BLaER1 (cell line): ENCODE results near the gene SLC7A1.

Source experiments
- H3K27ac ChIP-seq: shearing (Covaris generic); formaldehyde crosslinking; 2 replicates; pipeline ENCODE4 v1.8.1; 2022
- H3K27me3 ChIP-seq: shearing (Covaris generic); formaldehyde crosslinking; 2 replicates; pipeline ENCODE4 v1.8.1; 2022
- H3K36me3 ChIP-seq: shearing (Covaris generic); formaldehyde crosslinking; 2 replicates; pipeline ENCODE4 v1.8.1; 2022
- H3K4me1 ChIP-seq: shearing (Covaris generic); formaldehyde crosslinking; 2 replicates; pipeline ENCODE4 v1.8.1; 2022
- H3K4me2 ChIP-seq: shearing (Covaris generic); formaldehyde crosslinking; 2 replicates; pipeline ENCODE4 v1.8.1; 2022
- H3K4me3 ChIP-seq: shearing (Covaris generic); formaldehyde crosslinking; 2 replicates; pipeline ENCODE4 v1.8.1; 2022
- H3K9ac ChIP-seq: shearing (Covaris generic); formaldehyde crosslinking; 2 replicates; pipeline ENCODE4 v1.8.1; 2022
- H3K9me3 ChIP-seq: shearing (Covaris generic); formaldehyde crosslinking; 2 replicates; pipeline ENCODE4 v1.8.1; 2022
- H4K20me1 ChIP-seq: shearing (Covaris generic); formaldehyde crosslinking; 2 replicates; pipeline ENCODE4 v1.8.1; 2022
- Cebpa-rat ChIP-seq: shearing (Covaris generic); IDR thresholded peaks from 2 replicates; pipeline ENCODE4 v1.8.1; 2022

Gene SLC7A1

DNA sequence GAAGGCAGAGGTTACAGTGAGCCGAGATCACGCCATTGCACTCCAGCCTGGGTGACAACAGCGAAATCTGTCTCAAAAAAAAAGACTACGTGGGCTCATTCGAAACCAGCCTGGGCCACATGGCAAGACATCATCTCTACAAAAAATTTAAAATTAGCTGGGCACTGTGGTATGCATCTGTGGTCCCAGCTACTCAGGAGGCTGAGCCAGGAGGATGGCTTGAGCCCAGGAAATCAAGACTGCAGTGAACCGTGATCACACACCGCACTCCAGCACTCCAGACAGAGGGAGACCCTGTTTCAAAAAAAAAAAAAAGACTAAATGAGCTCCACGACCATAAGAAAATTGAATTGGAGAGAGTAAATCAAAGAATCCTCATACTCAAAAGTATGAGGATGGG is 53.1 kb downstream of the SLC7A1 start:
- Histone ChIP-seq H3K27me3 (no peaks in the 10 kb centered on the region), H3K4me3 (no peak overlapping the region), H3K9me3 (no peaks in the 10 kb centered on the region), H3K36me3 (peaks cover 88% of the 10 kb centered on the region), H3K9ac (no peak overlapping the region), H4K20me1 (peaks cover 100% of the 10 kb centered on the region), H3K4me2 (no peak overlapping the region), H3K27ac (no peak overlapping the region), H3K4me1 (peaks cover 20% of the 10 kb centered on the region; the same call in 1 of the 2 replicates)
- TF ChIP-seq Cebpa-rat = no peak

DNA sequence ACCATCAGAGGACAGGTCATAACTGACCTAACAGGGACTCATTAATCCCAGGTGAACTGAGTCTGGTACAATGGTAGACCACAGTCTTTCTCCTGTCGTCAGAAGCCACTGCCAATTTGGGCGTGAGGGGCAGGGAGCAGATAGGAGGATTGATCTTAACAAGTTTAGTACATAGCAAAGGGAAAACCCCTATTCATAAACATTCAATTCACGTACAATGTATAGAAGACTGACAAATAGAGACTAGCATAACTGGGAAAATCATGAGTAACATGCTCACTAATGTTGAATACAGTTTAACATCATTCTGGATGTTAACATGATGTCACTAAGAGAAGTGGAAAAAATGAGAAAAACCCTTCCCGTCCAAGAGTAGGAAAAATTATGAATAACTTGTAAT is 54.1 kb downstream of the SLC7A1 start:
- H3K36me3 ChIP-seq = peaks cover 89% of the 10 kb centered on the region
- H3K4me1 ChIP-seq = peaks cover 20% of the 10 kb centered on the region; the same call in 1 of the 2 replicates
- H3K27ac ChIP-seq = no peak overlapping the region
- H3K9ac ChIP-seq = no peak overlapping the region
- TF ChIP-seq Cebpa-rat = no peak
- H3K4me3 ChIP-seq = no peak overlapping the region
- H3K9me3 ChIP-seq = no peaks in the 10 kb centered on the region
- no peaks in the 10 kb centered on the region for H3K27me3 ChIP-seq
- no peak overlapping the region for H3K4me2 ChIP-seq
- H4K20me1 ChIP-seq = peaks cover 100% of the 10 kb centered on the region

DNA sequence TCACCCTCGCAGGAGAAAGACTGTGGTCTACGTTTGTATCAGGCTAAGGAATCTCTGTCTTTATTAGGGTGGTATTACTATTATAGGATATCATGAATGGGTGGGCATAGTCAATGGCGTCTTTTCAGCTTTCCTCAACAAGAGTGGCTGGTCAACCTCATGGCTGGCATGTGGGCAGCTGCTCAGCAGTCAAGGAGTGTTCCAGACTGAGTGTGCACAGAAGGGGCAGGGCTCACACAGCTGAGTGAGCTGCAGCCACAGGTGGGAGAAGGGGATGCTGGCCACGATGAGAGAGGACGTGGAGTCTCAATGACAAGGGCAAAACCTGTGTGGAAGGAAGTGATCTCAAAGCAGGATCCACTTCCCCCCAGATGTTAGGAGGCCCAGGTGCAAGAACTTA is 54.7 kb downstream of the SLC7A1 start:
- H3K9me3 ChIP-seq = no peaks in the 10 kb centered on the region
- H3K4me1 ChIP-seq = peaks cover 20% of the 10 kb centered on the region; the same call in 1 of the 2 replicates
- H3K36me3 ChIP-seq = peaks cover 89% of the 10 kb centered on the region
- no peak overlapping the region for H3K4me2 ChIP-seq
- TF ChIP-seq Cebpa-rat = no peak
- H3K4me3 ChIP-seq = no peak overlapping the region
- H3K27ac ChIP-seq = no peak overlapping the region
- H4K20me1 ChIP-seq = peaks cover 100% of the 10 kb centered on the region
- no peaks in the 10 kb centered on the region for H3K27me3 ChIP-seq
- no peak overlapping the region for H3K9ac ChIP-seq

DNA sequence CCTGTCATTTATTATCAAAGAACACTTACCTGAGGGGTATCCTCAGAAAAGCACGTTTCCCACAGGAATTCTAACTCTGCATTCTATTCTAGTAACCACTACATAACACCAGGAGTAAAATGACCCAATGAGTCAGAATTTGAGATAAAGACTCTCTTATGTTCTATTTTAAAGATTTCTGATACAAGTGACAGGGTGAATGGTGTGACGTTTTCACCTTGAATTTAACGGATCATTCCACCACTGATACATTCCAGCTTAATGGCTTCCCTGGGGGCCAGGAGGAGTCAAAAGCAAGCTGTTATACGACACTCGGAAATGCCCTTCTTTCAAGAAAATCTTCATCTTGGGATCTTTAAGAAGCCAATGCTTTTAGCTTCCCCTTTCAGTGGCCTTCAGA is 55.2 kb downstream of the SLC7A1 start:
- no peak for TF ChIP-seq Cebpa-rat
- peaks cover 20% of the 10 kb centered on the region; the same call in 1 of the 2 replicates for H3K4me1 ChIP-seq
- no peak overlapping the region for H3K4me3 ChIP-seq
- H3K27me3 ChIP-seq = no peaks in the 10 kb centered on the region
- H3K4me2 ChIP-seq = no peak overlapping the region
- H4K20me1 ChIP-seq = peaks cover 100% of the 10 kb centered on the region
- H3K36me3 ChIP-seq = peaks cover 89% of the 10 kb centered on the region
- no peaks in the 10 kb centered on the region for H3K9me3 ChIP-seq
- H3K27ac ChIP-seq = no peak overlapping the region
- no peak overlapping the region for H3K9ac ChIP-seq

DNA sequence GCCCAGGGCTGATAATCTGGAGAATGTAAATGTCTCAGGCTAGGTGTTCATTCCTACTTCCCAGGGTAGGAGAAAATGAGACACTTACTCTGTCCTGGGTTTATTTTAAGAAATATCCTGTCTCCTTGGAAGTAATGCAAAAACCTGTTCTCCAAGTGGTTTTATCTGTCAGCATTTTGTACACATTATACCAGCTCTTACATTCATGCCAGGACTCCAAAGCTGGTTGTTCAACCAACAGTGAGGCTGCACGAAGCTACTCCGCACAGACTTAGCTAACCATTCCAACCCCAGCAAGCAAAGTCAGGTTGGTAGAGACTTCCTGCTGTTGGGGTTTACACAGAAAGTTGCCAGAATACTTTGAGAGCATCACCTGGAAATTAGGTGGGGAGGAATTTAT is 55.6 kb downstream of the SLC7A1 start:
- peaks cover 20% of the 10 kb centered on the region; the same call in 1 of the 2 replicates for H3K4me1 ChIP-seq

DNA sequence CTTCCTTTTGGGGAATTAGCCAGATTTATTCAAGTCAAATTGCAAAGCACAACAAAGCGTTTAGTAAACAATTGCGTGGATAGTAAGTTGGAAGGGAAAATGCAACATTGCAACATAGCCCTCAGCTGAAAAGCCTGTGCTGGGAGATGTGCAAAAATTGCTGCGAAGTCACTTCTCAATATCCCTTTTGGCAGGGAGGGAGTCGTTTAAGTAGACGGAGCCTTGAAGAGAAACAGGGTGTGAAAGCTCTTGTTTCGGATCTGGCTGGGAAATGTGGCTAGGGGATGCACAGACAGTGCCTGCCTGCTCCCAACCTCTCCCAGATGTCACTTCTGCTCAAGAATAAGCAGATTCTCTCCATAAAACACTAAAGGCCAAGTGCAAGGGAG is 56.8 kb downstream of the SLC7A1 start:
- Histone ChIP-seq H3K4me1 (peaks cover 20% of the 10 kb centered on the region; the same call in 1 of the 2 replicates), H3K27me3 (no peaks in the 10 kb centered on the region), H3K9ac (no peak overlapping the region), H3K27ac (no peak overlapping the region), H3K9me3 (no peaks in the 10 kb centered on the region), H3K36me3 (peaks cover 93% of the 10 kb centered on the region), H4K20me1 (peaks cover 100% of the 10 kb centered on the region), H3K4me2 (no peak overlapping the region), H3K4me3 (no peak overlapping the region)
- no peak for TF ChIP-seq Cebpa-rat

More for the DNA sequence above, 55.6 kb downstream of the SLC7A1 start:
- Histone ChIP-seq H4K20me1 (peaks cover 100% of the 10 kb centered on the region), H3K4me3 (no peak overlapping the region), H3K27ac (no peak overlapping the region), H3K9me3 (no peaks in the 10 kb centered on the region), H3K4me2 (no peak overlapping the region), H3K9ac (no peak overlapping the region), H3K27me3 (no peaks in the 10 kb centered on the region), H3K36me3 (peaks cover 89% of the 10 kb centered on the region)
- no peak for TF ChIP-seq Cebpa-rat

DNA sequence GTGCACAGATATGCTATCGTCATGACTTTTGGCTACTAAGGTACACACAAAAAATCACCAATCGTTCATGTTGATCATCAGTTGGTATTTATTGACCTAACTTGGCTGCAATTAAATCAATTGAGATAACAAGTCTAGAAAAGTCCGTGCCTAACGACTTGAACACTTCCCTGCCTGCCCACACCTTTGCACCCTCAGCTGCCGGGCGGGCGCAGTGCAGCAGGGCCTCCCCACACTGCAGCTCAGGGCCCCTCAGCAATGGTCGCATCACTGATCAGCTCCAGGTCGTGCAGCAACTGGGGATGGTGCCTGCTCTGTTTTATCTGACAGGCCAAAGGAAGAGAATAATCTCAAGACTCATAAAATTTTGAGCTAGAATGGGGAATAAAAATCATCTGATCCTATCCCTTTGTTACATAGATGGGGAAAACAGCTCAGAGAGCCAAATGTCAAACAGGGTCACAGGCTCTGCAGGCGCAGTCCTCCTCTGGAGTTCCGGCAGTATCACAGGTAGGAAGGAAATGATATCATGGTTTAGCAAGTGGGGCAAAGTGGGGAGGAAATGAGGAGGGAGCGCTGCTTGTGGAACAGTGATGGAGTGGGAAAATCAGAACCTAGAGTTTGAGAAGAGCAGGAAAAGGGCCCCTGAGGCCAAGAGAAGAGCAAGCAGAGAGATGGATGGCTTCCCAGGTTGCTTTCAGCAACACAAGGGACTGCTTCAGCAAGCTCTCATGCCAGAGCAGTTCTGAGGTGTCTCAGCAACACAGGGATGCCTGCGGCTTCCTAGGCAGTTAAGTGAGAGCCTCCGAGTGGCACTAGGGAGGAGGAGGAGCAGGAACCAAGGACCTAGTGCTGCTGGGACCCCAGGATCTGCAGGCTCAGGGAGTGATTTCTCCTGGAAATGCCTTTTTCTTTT is 57.5 kb downstream of the SLC7A1 start:
- Histone ChIP-seq H3K27ac (no peak overlapping the region), H3K27me3 (no peaks in the 10 kb centered on the region), H3K4me3 (no peak overlapping the region), H3K4me1 (peaks cover 16% of the 10 kb centered on the region; the same call in 1 of the 2 replicates), H3K36me3 (peaks cover 96% of the 10 kb centered on the region), H3K4me2 (no peak overlapping the region), H3K9me3 (no peaks in the 10 kb centered on the region), H3K9ac (no peak overlapping the region), H4K20me1 (peaks cover 100% of the 10 kb centered on the region)
- TF ChIP-seq Cebpa-rat = no peak

DNA sequence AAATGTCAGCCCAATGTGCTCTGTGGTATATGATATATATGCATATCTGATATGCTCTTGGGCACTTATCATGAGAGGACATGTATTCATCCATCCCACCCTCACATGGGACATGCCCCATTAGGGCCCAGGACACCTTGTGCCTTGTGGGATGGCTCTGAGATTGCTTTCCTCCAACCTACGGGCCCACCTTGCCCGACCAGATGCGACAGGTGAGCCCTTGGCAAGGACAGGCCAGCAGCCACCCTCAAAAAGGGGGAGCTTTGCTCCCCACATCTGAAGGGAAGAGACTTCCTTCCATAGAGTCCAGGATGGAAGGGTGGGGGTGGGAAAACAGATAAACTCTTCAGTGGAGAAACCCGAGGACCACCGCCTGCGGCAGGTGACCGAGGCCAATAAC is 58.6 kb downstream of the SLC7A1 start:
- peaks cover 9% of the 10 kb centered on the region; the same call in 1 of the 2 replicates for H3K4me1 ChIP-seq
- H3K9me3 ChIP-seq = no peaks in the 10 kb centered on the region
- H3K4me3 ChIP-seq = no peak overlapping the region
- H4K20me1 ChIP-seq = peaks cover 96% of the 10 kb centered on the region
- peaks cover 97% of the 10 kb centered on the region for H3K36me3 ChIP-seq
- no peak overlapping the region for H3K4me2 ChIP-seq
- H3K27ac ChIP-seq = no peak overlapping the region
- no peak for TF ChIP-seq Cebpa-rat
- H3K9ac ChIP-seq = no peak overlapping the region
- H3K27me3 ChIP-seq = no peaks in the 10 kb centered on the region

DNA sequence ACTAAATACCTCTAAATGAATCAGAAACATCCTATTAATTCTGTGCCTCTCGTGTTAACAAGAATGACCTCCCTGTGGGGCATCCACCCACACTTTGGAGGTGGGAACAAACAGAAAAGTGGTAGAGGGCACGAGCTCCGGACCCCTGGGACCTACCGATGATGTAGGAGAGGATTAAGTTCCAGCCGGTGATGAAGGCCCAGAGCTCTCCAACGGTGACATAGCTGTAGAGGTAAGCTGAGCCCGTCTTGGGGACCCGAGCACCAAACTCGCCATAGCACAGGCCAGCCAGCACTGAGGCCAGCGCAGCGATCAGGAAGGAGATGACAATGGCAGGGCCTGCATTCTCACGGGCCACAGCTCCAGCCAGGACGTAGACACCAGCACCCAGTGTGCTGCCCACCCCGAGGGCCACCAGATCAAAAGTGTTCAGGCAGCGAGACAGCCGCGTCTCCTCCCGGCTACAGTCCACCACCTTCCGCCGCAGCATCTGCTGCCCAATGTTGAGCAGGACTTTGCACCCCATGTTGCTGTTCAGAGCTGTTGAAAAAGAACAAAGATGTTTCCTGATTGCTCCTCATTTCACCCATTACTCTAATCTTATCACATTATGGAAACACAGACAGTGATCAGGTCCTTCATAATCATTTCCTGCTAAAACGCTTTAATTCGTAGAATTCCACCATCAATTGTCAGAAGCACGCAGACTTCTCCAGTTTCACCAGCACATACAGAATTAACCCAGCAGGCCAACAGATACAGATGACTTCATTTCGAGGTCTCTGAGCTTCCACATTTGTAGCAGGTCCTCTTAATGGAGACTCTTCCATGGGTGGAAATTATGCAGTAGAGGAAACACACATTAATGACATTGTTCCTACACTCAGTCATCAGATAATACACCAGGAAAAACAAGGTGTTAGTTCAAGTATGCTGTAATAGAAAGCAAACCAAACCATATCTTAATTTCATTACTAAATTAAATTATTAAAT is 59.5 kb downstream of the SLC7A1 start:
- TF ChIP-seq Cebpa-rat = no peak
- Histone ChIP-seq H3K9ac (no peak overlapping the region), H3K36me3 (peaks cover 100% of the 10 kb centered on the region), H3K4me1 (peaks cover 5% of the 10 kb centered on the region; the same call in 1 of the 2 replicates), H3K27ac (no peak overlapping the region), H3K4me3 (no peak overlapping the region), H3K27me3 (no peaks in the 10 kb centered on the region), H4K20me1 (peaks cover 93% of the 10 kb centered on the region), H3K4me2 (no peak overlapping the region), H3K9me3 (no peaks in the 10 kb centered on the region)
